Chondrocyte (in vitro differentiated cells): Measurements from ENCODE around the gene WDR90. TPM values are rescaled to one million over a fixed set of nuclear protein-coding genes. Genes with fewer than 3 reads are reported as not detected.

Experiments used
- DNase-seq: peaks from one replicate; pipeline ENCODE4 v3.0.0; 2021; ENCODE audit warnings: mixed read lengths, low spot score
- H3K27ac Mint-ChIP-seq: one replicate; pipeline ENCODE4 v1.8.0; 2021; ENCODE audit warnings: mild to moderate bottlenecking, moderate library complexity, mixed read lengths; ENCODE audit not compliant: unreplicated experiment
- H3K27me3 Mint-ChIP-seq: 2 replicates; pipeline ENCODE4 v1.8.0; 2021; ENCODE audit warnings: low read depth, mixed read lengths
- H3K36me3 Mint-ChIP-seq: 2 replicates; pipeline ENCODE4 v1.8.0; 2021; ENCODE audit warnings: low read depth, mixed read lengths
- H3K4me1 Mint-ChIP-seq: 2 replicates; pipeline ENCODE4 v1.8.0; 2021; ENCODE audit warnings: low read depth, mild to moderate bottlenecking, mixed read lengths
- H3K4me3 Mint-ChIP-seq: one replicate; pipeline ENCODE4 v1.8.0; 2021; ENCODE audit warnings: mild to moderate bottlenecking, moderate library complexity, mixed read lengths; ENCODE audit not compliant: unreplicated experiment
- H3K9me3 Mint-ChIP-seq: 2 replicates; pipeline ENCODE4 v1.8.0; 2021; ENCODE audit warnings: low read depth, mixed read lengths
- total RNA-seq: library from RNA; stranded (reverse); gene quantifications from 3 replicates; pipeline ENCODE4 v1.2.1, GENCODE V29; 2021
- TF ChIP-seq, protein P1 (sequence below): fragments of 200-600 bp; sonication (generic); IDR thresholded peaks from 2 replicates; pipeline ENCODE4 v1.5.0; 2021; ENCODE audit warnings: antibody characterized with exemption, mild to moderate bottlenecking, moderate library complexity

The WDR90 gene
- total RNA-seq, 1 donor from 2014 or later, result 17.0 TPM

DNA sequence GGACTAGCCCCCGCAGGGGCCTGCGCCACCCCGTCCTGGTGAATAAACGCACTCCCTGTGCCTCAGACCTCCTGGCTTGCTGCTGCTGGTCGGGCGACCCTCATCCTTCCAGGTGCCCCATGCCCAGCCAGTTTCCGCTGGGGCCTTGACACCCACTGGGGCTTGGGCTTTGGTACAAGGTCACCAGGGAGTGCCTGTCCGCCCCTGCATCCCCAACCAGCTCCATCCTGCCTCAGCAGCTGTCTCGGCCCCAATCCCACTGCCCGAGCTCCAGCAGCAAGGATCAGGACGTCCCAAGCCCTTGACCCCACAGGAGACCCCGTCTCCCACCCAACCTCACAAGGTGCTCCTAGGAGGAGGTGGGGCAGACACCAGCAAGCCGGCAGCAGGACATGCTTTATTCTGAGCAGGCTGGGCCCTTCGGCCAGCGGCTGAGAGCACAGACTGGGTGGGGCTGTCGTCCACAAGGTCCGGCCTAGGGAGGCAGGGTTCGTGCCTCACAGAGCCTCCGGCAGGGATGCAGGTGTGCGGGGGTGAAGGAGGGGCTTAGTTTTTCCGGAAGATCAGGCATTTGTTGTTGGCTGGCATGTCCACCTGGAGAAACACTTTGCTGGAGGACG is 15.0 kb upstream of the WDR90 start:
- Mint-ChIP-seq H3K4me3 (peak overlapping the region; percentile 42), H3K9me3 (no peaks in the 10 kb centered on the region), H3K27me3 (no peaks in the 10 kb centered on the region), H3K4me1 (peaks cover 11% of the 10 kb centered on the region), H3K27ac (no peak overlapping the region), H3K36me3 (no peaks in the 10 kb centered on the region)
- TF ChIP-seq, protein P1, sequence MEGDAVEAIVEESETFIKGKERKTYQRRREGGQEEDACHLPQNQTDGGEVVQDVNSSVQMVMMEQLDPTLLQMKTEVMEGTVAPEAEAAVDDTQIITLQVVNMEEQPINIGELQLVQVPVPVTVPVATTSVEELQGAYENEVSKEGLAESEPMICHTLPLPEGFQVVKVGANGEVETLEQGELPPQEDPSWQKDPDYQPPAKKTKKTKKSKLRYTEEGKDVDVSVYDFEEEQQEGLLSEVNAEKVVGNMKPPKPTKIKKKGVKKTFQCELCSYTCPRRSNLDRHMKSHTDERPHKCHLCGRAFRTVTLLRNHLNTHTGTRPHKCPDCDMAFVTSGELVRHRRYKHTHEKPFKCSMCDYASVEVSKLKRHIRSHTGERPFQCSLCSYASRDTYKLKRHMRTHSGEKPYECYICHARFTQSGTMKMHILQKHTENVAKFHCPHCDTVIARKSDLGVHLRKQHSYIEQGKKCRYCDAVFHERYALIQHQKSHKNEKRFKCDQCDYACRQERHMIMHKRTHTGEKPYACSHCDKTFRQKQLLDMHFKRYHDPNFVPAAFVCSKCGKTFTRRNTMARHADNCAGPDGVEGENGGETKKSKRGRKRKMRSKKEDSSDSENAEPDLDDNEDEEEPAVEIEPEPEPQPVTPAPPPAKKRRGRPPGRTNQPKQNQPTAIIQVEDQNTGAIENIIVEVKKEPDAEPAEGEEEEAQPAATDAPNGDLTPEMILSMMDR, result no peak
- no peak for DNase-seq

DNA sequence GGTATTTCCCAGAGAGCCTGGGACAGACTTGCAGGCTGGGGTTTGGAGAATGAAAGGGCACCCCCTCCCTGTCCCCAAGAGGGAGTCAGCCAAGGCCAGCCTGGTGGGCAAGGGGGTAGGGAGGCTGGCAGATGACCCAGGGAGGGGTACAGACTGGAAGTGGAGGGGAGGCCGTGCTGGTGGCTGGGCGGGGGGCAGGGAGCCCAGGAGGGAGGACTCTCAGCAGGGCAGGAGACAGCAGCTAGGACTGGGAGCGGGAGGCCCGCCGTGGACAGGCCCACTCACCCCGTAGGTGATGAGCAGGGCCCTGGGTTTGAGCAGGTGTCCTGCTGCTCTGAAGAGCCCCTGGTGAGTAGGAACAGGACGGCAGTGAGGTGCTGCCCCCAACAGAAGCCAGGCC is 14.2 kb upstream of the WDR90 start:
- TF ChIP-seq, protein P1, result no peak
- no peak for DNase-seq
- H3K4me3 Mint-ChIP-seq, result peak overlapping the region; percentile 65
- H3K27ac Mint-ChIP-seq, result peak overlapping the region; percentile 27
- no peaks in the 10 kb centered on the region for H3K9me3 Mint-ChIP-seq
- peaks cover 8% of the 10 kb centered on the region for H3K4me1 Mint-ChIP-seq
- H3K27me3 Mint-ChIP-seq, result no peaks in the 10 kb centered on the region
- no peaks in the 10 kb centered on the region for H3K36me3 Mint-ChIP-seq

DNA sequence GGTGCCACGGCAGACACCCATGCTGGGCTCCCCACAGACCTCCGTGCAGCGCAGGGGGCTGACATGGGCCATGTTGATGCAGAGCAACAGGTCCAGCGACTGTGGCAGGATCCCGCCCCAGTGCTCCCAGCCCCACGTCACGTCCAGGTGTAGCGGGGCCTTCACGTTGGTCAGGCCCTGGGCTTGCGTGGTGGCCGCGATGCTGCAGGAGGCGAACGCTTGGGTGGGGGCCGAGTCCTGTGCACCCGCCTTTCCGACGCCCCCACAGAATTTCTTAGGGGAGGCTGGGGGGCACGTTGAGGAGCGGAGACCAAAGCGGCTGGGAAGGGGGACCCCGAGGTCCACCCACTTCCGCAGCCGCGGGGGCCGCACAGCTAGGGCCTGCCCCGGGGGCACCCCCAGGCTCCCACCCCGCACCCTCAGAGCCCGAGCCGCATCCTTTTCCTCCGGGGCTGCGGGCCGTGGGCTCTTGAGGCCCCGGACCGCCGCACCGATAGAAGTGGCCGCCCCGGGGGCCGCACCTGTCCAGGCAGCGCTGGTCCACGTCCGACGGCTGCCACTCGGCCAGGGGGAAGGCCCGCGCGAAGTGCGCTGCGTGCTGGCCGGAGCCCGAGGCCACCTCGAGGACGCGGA is 13.5 kb upstream of the WDR90 start:
- Mint-ChIP-seq H3K9me3 (no peaks in the 10 kb centered on the region), H3K4me1 (peaks cover 8% of the 10 kb centered on the region), H3K36me3 (no peaks in the 10 kb centered on the region), H3K27ac (no peak overlapping the region), H3K27me3 (no peaks in the 10 kb centered on the region), H3K4me3 (peak overlapping the region; percentile 84)
- DNase-seq, result no peak
- TF ChIP-seq, protein P1, result peak; percentile 22

DNA sequence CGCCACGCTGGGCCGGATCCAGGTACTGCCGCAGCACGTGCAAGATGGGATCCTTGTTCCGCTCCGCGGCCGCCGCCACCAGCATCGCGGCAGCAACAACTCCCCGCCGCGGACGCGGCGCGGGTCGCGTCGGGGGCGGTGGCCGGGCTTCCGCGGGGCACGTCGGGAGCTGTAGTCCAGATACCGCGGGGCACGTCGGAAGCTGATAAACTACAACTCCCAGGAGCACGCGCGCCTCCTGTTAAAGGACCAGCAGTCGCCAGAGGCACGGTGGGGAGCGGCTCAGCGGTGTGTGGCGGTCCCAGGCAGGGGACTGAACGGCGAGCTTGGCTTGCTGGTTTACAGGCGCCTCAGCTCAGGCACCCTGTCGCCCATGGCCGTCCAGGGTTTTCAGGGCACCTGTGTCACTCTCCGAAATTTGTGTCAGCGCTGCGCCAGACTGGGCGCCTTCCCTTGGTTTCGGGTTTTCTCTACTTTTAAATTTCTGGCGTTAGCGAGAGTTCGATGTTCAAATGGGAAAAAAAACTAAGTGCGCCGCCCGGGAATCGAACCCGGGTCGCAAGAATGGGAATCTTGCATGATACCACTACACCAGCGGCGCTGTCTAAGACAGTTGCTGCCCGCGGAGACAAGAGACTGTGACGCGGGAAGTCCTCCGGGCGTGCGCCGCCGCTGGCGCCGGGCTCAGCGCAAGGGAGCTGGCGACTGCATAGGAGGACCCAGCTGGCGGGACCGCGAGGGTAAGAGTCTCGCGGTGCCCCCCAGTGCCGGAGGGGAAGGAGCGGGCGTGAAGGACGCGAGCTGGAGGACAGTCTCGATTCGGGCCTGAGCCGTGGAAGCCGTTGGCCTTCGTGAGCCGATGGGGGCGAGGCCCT is 12.7 kb upstream of the WDR90 start, which contains the start of gene METTL26:
TSS of gene METTL26 (minus strand) at position 100 of the 875 bp plus-strand sequence. CDS start at position 85, 15 bp downstream.
- H3K4me1 Mint-ChIP-seq, result peaks cover 8% of the 10 kb centered on the region
- TF ChIP-seq, protein P1, result no peak
- peak within 1 kb of the TSS; percentile 98 for H3K27ac Mint-ChIP-seq
- H3K36me3 Mint-ChIP-seq, result no peaks in the 10 kb centered on the region
- H3K9me3 Mint-ChIP-seq, result no peaks in the 10 kb centered on the region
- no peaks in the 10 kb centered on the region for H3K27me3 Mint-ChIP-seq
- peak within 1 kb of the TSS; percentile 84 for H3K4me3 Mint-ChIP-seq
- DNase-seq, result no peak
